Measurements from ENCODE around the gene MOGAT3.

MOGAT3 gene

DNA sequence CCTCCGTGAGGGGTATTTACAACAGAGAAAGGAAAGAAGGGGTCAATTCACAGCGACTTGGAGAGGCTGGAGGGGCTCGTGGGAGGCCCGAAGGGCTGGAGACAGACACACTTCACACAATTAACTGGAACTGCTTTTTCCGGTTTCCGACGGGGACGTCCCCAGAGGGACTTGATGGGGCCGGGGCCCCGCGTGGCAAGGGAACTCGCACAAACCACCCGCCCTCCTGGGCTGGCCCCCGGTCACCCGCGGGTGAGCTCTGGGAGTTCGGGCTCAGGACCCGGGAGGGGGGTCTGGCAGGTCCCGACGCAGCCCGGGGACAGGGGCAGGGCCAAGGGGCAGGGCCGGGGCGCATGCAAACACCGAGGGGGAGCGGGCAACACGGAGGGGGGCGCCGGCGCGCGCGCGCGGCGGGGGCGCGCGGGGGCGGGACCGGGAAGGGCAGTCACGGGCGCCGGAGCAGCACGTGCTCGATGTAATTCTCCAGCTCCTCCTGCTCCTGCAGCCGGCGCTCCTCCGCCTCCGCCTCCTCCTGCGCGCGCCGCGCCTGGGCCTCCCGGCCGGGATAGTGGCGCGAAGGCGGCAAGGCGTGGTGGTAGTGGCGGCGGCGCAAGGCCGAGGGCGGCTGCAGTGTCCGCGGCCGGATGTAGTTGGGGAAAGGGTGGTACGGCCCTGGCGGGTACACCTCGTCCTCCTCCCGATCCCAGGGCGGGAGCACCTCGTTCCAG is 38.1 kb downstream of the MOGAT3 start:
- Histone ChIP-seq H3K9me3 (ENCODE audit: control insufficient read depth in 1 of 2, low read length in 2 of 2) (no peaks in the 10 kb centered on the region), H3K36me3 (ENCODE audit: control insufficient read depth in 1 of 2, insufficient read depth in 2 of 2, low read length in 2 of 2) (peaks cover 0 to 21% of the 10 kb centered on the region in 2 donors), H3K27me3 (ENCODE audit: control insufficient read depth in 1 of 2, insufficient read depth in 2 of 2, low read length in 2 of 2) (peaks cover 34 to 46% of the 10 kb centered on the region in 2 donors), H3K4me3 (ENCODE audit: low read depth in 1 of 2, low read length in 2 of 2) (peak overlapping the region in 1 of 2 donors; percentile 51), H3K9ac (ENCODE audit: low read depth in 1 of 2, low read length in 2 of 2) (no peak overlapping the region), H3K27ac (ENCODE audit: low read depth, low read length) (no peak overlapping the region), H3K4me1 (ENCODE audit: control insufficient read depth in 1 of 2, insufficient read depth in 2 of 2, low read length in 2 of 2) (peaks cover 6 to 26% of the 10 kb centered on the region in 2 donors)

DNA sequence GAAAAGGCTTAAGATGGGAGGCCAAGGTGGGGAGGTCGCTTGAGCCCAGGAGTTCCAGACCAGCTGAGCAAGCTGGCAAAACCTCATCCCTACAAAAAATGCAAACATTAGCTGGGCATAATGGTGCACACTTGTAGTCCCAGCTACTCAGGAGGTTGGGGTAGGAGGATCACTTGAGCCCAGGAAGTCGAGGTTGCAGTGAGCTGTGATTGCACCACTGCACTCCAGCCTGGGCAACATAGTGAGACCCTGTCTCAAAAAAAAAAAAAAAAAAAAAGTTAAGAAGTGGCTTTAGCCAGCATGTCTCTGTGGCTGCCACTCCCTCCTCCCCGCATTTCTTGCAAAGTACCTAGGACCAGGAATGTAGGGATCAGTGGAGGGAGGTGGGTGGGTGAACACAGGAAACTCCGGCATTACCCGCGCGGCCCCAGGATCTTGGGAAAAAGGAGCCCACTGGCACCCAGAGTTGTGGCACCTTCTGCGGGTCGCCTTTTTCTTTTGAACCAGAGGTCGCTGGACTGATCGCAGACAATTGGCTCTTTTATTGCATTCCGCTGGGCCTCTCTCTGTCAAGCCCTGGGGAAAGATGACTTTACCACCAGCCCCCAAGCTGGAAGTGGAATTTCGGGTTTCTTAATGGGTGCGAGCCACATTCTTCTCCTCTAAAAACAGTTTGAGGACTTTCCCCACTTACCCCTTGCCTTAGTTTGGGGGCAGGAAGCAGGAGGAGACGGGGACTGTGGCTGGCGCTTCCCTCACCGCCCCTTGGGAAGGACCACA is 39.0 kb downstream of the MOGAT3 start:
- no peak overlapping the region for H3K27ac ChIP-seq (ENCODE audit: low read depth, low read length)
- H3K36me3 ChIP-seq (ENCODE audit: control insufficient read depth in 1 of 2, insufficient read depth in 2 of 2, low read length in 2 of 2): peaks cover 4 to 29% of the 10 kb centered on the region in 2 donors
- no peak overlapping the region for H3K9ac ChIP-seq (ENCODE audit: low read depth in 1 of 2, low read length in 2 of 2)
- no peak overlapping the region for H3K4me3 ChIP-seq (ENCODE audit: low read depth in 1 of 2, low read length in 2 of 2)
- peaks cover 12 to 32% of the 10 kb centered on the region in 2 donors for H3K4me1 ChIP-seq (ENCODE audit: control insufficient read depth in 1 of 2, insufficient read depth in 2 of 2, low read length in 2 of 2)
- peaks cover 26 to 37% of the 10 kb centered on the region in 2 donors for H3K27me3 ChIP-seq (ENCODE audit: control insufficient read depth in 1 of 2, insufficient read depth in 2 of 2, low read length in 2 of 2)
- no peaks in the 10 kb centered on the region for H3K9me3 ChIP-seq (ENCODE audit: control insufficient read depth in 1 of 2, low read length in 2 of 2)

DNA sequence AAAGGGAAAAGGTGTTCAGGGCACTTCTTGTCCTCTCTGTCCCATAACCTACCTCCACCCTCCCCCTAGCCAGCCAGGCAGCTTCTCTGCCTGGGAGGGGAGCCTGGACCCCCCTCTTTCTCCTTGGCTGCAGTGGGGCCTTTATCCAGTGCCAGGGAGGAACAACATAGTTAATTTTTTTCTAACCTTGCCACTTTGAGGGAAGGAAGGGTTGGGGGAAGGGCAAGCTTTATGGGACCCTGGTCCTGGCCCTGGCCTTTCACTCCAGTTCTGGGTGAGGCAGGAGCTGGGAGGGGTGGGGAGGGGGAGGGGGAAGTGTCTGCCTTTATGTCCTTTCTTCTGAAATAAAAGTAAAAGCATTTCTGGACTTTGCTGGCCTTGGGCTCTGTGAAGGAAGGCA is 39.9 kb downstream of the MOGAT3 start:
- Histone ChIP-seq H3K9me3 (ENCODE audit: control insufficient read depth in 1 of 2, low read length in 2 of 2) (no peaks in the 10 kb centered on the region), H3K27ac (ENCODE audit: low read depth, low read length) (no peak overlapping the region), H3K9ac (ENCODE audit: low read depth in 1 of 2, low read length in 2 of 2) (no peak overlapping the region), H3K27me3 (ENCODE audit: control insufficient read depth in 1 of 2, insufficient read depth in 2 of 2, low read length in 2 of 2) (peaks cover 21 to 29% of the 10 kb centered on the region in 2 donors), H3K36me3 (ENCODE audit: control insufficient read depth in 1 of 2, insufficient read depth in 2 of 2, low read length in 2 of 2) (peaks cover 4 to 30% of the 10 kb centered on the region in 2 donors), H3K4me3 (ENCODE audit: low read depth in 1 of 2, low read length in 2 of 2) (no peak overlapping the region), H3K4me1 (ENCODE audit: control insufficient read depth in 1 of 2, insufficient read depth in 2 of 2, low read length in 2 of 2) (peaks cover 13 to 30% of the 10 kb centered on the region in 2 donors)

DNA sequence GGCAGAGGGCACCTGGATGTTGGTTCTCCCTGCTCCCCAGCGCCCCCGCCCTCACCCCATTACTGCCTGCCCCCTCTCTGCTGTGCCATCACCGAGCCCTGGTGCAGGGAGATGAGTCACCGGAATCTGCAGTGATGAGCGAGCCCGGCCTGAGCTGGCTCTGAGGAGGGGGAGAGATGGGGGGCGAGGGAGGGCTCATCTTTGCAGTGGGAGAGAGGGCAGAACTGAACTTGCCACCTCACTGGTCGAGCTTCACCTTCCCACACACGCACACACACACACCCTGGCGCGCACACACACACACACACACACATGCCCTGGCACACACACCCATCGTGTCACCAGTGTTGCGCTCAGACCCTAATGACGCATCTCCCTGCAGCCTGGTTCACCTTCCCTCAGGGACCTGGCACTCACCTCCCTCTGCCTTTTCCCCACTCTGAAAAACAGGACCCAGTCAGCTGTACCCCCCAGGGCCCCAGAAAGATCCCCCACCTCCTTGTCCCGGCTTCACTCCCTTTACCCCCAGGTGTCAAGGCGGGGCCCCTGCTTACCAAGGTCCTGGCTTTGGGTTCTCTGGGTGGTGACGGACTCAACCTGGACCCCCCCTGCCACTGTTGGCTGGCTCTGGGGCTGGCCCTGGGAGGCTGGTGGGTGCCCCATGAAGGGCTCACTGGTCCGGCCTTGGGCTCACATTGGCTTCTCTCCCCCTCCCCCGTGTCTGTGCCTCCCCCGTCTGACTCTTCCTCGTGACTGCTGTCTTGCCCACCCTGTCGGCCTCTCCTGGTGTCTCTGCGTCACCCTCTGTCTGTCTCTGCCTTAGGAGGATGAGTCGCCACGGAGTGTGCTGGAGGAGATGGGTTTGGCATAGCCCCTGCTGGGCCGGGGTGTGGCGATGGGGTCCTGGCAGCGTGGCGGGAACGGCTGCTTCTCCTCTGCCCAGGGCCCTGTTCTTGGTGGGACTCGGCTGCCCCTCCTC is 40.9 kb downstream of the MOGAT3 start:
- H3K9ac ChIP-seq (ENCODE audit: low read depth in 1 of 2, low read length in 2 of 2): peak overlapping the region in 1 of 2 donors; percentile 6
- H3K27me3 ChIP-seq (ENCODE audit: control insufficient read depth in 1 of 2, insufficient read depth in 2 of 2, low read length in 2 of 2): peaks cover 15 to 23% of the 10 kb centered on the region in 2 donors
- H3K4me3 ChIP-seq (ENCODE audit: low read depth in 1 of 2, low read length in 2 of 2): no peak overlapping the region
- H3K27ac ChIP-seq (ENCODE audit: low read depth, low read length): no peak overlapping the region
- H3K9me3 ChIP-seq (ENCODE audit: control insufficient read depth in 1 of 2, low read length in 2 of 2): no peaks in the 10 kb centered on the region
- H3K4me1 ChIP-seq (ENCODE audit: control insufficient read depth in 1 of 2, insufficient read depth in 2 of 2, low read length in 2 of 2): peaks cover 16 to 29% of the 10 kb centered on the region in 2 donors
- peaks cover 4 to 30% of the 10 kb centered on the region in 2 donors for H3K36me3 ChIP-seq (ENCODE audit: control insufficient read depth in 1 of 2, insufficient read depth in 2 of 2, low read length in 2 of 2)

DNA sequence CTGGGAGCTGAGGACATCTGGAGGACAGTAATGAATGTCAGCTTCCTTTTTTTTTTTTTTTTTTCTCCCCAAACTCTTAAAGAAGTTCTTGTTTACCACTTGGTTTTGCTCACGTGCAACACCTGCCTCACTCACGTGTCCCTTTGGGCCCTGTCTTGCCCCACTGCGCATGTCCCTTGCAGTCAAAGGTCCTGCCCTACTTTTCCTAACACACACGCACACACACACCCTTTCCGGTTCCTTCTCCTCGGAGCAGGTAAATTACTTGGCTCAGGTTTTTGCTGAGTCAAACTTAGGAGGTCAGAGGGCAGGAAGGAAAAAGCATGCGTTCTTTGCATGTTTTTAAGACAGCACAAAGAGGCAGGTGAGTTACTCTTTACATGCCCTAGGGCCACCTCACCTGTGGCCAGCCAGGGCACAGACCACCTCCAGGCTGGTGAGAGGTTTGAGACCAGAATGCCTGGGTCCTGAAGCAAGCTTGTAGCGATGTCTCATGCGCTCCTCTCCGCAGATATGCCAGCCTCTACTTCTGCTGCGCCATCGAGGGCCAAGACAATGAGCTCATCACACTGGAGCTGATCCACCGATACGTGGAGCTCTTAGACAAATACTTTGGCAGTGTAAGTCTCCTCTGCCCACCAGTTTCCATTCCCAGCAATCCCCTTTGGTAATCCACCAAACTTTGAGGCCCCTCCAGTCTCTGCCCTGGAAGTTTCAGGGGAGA is 43.8 kb downstream of the MOGAT3 start:
- Histone ChIP-seq H3K4me3 (ENCODE audit: low read depth in 1 of 2, low read length in 2 of 2) (no peak overlapping the region), H3K9me3 (ENCODE audit: control insufficient read depth in 1 of 2, low read length in 2 of 2) (no peaks in the 10 kb centered on the region), H3K27me3 (ENCODE audit: control insufficient read depth in 1 of 2, insufficient read depth in 2 of 2, low read length in 2 of 2) (peaks cover 0 to 6% of the 10 kb centered on the region in 2 donors), H3K27ac (ENCODE audit: low read depth, low read length) (no peak overlapping the region), H3K36me3 (ENCODE audit: control insufficient read depth in 1 of 2, insufficient read depth in 2 of 2, low read length in 2 of 2) (peaks cover 4 to 30% of the 10 kb centered on the region in 2 donors), H3K4me1 (ENCODE audit: control insufficient read depth in 1 of 2, insufficient read depth in 2 of 2, low read length in 2 of 2) (peaks cover 16% of the 10 kb centered on the region in 2 donors), H3K9ac (ENCODE audit: low read depth in 1 of 2, low read length in 2 of 2) (no peak overlapping the region)

DNA sequence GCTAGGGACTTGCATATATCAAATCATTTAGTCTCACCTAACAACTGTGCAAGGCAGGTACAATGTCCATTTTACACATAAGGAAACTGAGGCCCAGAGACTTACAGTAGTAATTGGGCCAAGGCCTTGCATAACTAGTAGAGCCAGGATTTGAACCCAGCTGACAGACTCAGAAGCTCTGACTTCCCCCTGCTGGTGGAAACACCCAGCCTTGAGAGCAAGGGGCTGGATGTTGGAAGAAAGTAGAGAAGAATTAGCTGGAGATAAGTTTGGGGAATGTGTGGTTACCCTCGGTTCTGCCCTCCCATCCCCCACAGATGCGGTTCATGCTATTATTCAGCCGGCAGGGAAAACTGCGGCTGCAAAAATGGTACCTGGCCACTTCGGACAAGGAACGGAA is 44.6 kb downstream of the MOGAT3 start:
- Histone ChIP-seq H3K27me3 (ENCODE audit: control insufficient read depth in 1 of 2, insufficient read depth in 2 of 2, low read length in 2 of 2) (peaks cover 0 to 2% of the 10 kb centered on the region in 2 donors), H3K9ac (ENCODE audit: low read depth in 1 of 2, low read length in 2 of 2) (no peak overlapping the region), H3K9me3 (ENCODE audit: control insufficient read depth in 1 of 2, low read length in 2 of 2) (no peaks in the 10 kb centered on the region), H3K27ac (ENCODE audit: low read depth, low read length) (no peak overlapping the region), H3K4me1 (ENCODE audit: control insufficient read depth in 1 of 2, insufficient read depth in 2 of 2, low read length in 2 of 2) (peaks cover 16% of the 10 kb centered on the region in 2 donors), H3K36me3 (ENCODE audit: control insufficient read depth in 1 of 2, insufficient read depth in 2 of 2, low read length in 2 of 2) (peaks cover 4 to 30% of the 10 kb centered on the region in 2 donors), H3K4me3 (ENCODE audit: low read depth in 1 of 2, low read length in 2 of 2) (no peak overlapping the region)

DNA sequence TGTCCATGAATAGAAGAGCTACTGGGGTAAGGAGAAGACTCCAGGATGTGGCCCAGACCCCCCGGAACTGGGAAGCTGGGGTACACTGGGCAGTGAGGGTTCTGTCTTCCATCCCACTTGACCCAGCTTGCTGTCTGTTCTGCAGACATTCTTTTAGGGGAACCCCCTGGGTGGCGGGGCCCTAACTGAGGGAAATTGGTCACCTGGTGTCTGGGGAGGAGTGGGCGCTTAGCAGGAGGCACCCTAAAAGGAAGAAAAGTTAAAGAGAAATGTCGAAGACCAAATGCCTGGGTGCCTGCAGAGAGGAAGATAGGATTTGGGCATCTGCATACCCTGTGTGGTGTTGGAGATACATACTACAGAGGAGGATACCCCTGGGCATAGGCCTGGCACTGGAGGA is 45.5 kb downstream of the MOGAT3 start:
- H3K4me3 ChIP-seq (ENCODE audit: low read depth in 1 of 2, low read length in 2 of 2): peak overlapping the region; percentile 74 to 77
- peaks cover 4 to 29% of the 10 kb centered on the region in 2 donors for H3K36me3 ChIP-seq (ENCODE audit: control insufficient read depth in 1 of 2, insufficient read depth in 2 of 2, low read length in 2 of 2)
- peak overlapping the region; percentile 66 for H3K9ac ChIP-seq (ENCODE audit: low read depth in 1 of 2, low read length in 2 of 2)
- H3K9me3 ChIP-seq (ENCODE audit: control insufficient read depth in 1 of 2, low read length in 2 of 2): no peaks in the 10 kb centered on the region
- H3K4me1 ChIP-seq (ENCODE audit: control insufficient read depth in 1 of 2, insufficient read depth in 2 of 2, low read length in 2 of 2): peaks cover 16% of the 10 kb centered on the region in 2 donors
- no peaks in the 10 kb centered on the region for H3K27me3 ChIP-seq (ENCODE audit: control insufficient read depth in 1 of 2, insufficient read depth in 2 of 2, low read length in 2 of 2)
- H3K27ac ChIP-seq (ENCODE audit: low read depth, low read length): no peak overlapping the region

DNA sequence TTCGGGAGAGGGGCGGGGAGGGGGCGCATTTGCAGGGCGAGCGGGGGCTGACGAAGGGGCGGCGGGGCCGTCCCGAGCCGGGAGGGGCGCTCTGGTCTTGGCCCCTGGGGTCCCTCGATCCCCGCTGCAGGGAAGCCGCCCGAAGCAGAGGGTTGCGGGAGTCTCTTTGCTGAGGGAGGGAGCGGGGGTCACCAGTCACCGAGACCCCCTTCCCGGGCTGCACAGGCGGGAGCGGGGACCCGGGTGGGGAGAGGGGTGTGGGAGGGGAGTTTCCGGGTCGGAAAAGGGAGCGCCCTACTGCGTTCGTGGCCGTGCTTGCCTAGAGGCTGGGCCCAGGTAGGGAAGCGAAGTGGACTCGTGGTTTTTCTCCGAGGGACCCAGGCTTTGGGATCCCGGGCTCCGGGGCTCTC is 46.1 kb downstream of the MOGAT3 start:
- no peaks in the 10 kb centered on the region for H3K9me3 ChIP-seq (ENCODE audit: control insufficient read depth in 1 of 2, low read length in 2 of 2)
- H3K27me3 ChIP-seq (ENCODE audit: control insufficient read depth in 1 of 2, insufficient read depth in 2 of 2, low read length in 2 of 2): no peaks in the 10 kb centered on the region
- H3K9ac ChIP-seq (ENCODE audit: low read depth in 1 of 2, low read length in 2 of 2): peak overlapping the region; percentile 66
- peak overlapping the region; percentile 74 to 77 for H3K4me3 ChIP-seq (ENCODE audit: low read depth in 1 of 2, low read length in 2 of 2)
- no peak overlapping the region for H3K27ac ChIP-seq (ENCODE audit: low read depth, low read length)
- H3K4me1 ChIP-seq (ENCODE audit: control insufficient read depth in 1 of 2, insufficient read depth in 2 of 2, low read length in 2 of 2): peaks cover 16% of the 10 kb centered on the region in 2 donors
- peaks cover 4 to 25% of the 10 kb centered on the region in 2 donors for H3K36me3 ChIP-seq (ENCODE audit: control insufficient read depth in 1 of 2, insufficient read depth in 2 of 2, low read length in 2 of 2)

DNA sequence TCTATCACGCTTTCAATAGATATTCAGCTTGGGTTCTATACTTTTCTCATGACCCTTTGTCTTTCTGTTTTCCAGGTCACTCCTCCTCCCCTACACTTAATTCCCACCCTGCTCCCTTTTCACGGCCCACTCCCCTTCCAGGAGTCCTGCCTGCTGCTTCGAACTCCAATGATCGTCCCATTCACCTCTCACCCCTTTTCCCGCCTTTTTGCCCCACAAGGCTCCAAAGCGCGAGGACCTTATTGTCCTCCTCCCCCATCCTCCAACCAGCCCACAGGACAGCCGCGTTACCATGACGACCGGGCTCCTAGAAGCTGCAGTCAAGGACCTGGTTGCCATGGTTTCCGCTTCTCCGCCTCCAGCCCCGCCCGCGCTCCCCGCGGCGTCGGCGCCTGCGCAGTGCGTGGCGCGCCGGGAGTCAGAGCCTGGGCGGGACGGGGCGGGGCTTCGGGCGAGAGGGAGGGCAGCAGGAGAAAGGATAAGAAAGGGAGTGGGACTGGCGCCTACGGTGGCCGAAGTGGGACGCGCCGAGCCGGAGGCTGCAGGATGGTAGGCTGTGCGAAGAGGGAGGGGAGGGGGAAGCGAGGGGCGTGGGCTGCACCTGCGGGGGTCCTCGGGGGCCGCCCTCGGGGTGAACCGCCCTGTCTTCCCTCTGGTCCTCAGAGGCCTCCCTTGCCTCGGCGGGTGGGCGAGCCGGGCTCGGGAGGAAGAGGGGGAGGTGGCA is 46.7 kb downstream of the MOGAT3 start, which contains the start of gene AP1S1:
TSS of gene AP1S1 (plus strand) at position 508 of the 724 bp plus-strand sequence. CDS start at position 547, 39 bp downstream.
- Histone ChIP-seq H3K9ac (ENCODE audit: low read depth in 1 of 2, low read length in 2 of 2) (peak within 1 kb of the TSS; percentile 66), H3K36me3 (ENCODE audit: control insufficient read depth in 1 of 2, insufficient read depth in 2 of 2, low read length in 2 of 2) (peaks cover 4 to 20% of the 10 kb centered on the region in 2 donors), H3K9me3 (ENCODE audit: control insufficient read depth in 1 of 2, low read length in 2 of 2) (no peaks in the 10 kb centered on the region), H3K27ac (ENCODE audit: low read depth, low read length) (no peak within 1 kb of the TSS), H3K4me3 (ENCODE audit: low read depth in 1 of 2, low read length in 2 of 2) (peak within 1 kb of the TSS; percentile 74 to 77), H3K4me1 (ENCODE audit: control insufficient read depth in 1 of 2, insufficient read depth in 2 of 2, low read length in 2 of 2) (peaks cover 16% of the 10 kb centered on the region in 2 donors), H3K27me3 (ENCODE audit: control insufficient read depth in 1 of 2, insufficient read depth in 2 of 2, low read length in 2 of 2) (no peaks in the 10 kb centered on the region)
